Measurements from ENCODE around the gene SV2C. TPM values are rescaled to one million over a fixed set of nuclear protein-coding genes. Genes with fewer than 3 reads are reported as not detected.

The SV2C gene
- polyA plus RNA-seq, 1 donor (not counting 4 experiments of a cell fraction or from before 2014, with no cell fraction given), result 0.34 TPM

DNA sequence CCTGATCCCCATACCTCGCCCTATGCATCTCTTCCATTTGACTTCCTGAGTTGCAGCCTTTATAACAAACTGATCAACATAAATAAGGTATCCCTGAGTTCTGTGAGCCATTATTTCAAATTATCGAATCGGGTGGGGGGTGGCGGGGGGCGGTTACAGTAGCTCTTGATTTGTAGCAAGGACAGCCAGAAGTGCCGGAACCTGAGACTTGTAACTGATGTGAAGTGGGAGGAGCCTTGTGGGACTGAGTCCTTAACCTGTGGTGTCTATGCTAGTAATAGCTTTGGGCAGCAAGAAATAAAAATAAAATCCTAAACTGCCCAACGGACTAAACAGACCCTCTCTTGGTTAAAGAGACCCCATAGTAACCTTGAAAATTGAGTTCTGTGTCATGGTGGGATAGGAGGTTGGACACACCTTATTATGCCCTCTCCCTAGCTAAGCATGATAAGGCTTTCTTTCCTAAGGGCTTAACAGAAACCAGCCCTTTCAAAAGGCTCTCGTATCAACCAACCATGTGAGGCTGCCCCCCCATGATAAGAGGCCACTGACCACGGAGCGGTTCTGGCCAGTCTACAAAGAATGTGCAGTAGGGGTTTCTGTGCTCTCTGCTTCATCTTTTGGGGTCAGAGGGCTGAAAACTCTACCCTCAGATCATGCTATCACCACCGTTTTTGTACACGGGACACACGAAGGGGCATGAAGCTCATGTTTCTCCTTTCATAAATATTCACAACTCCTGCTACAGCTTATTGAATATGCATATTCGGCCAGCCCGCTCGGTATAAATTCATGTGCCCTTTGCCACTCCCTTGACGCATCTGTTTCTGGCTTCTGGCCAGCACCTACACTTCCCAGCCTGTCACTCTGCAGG, 280.4 kb downstream of the SV2C start:
- Histone ChIP-seq H3K9me1 (ENCODE audit: control insufficient read depth, extremely low read depth, insufficient read depth, low read length) (no peaks in the 10 kb centered on the region), H2AFZ (ENCODE audit: control insufficient read depth, low read length) (no peak overlapping the region), H3K36me3 (ENCODE audit: control insufficient read depth in 2 of 2, extremely low read depth in 1 of 2, insufficient read depth in 2 of 2, low read length in 2 of 2) (no peaks in the 10 kb centered on the region), H3K27ac (ENCODE audit: control insufficient read depth, insufficient read depth, low read length) (no peak overlapping the region), H3K9ac (ENCODE audit: control insufficient read depth, extremely low read depth, insufficient read depth, low read length) (no peak overlapping the region), H3K4me1 (ENCODE audit: control insufficient read depth, extremely low read depth, insufficient read depth, low read length) (peaks cover 2% of the 10 kb centered on the region), H3K27me3 (ENCODE audit: control insufficient read depth, extremely low read depth, insufficient read depth, low read length) (no peaks in the 10 kb centered on the region), H3K4me2 (ENCODE audit: control insufficient read depth, extremely low read depth, insufficient read depth, low read depth, low read length) (no peak overlapping the region), H3K9me3 (ENCODE audit: control insufficient read depth, low read depth, low read length) (no peaks in the 10 kb centered on the region), H3K4me3 (ENCODE audit: control insufficient read depth in 2 of 3, extremely low read depth in 1 of 3, insufficient read depth in 2 of 3, low read depth in 1 of 3, low read length in 3 of 3) (no peak overlapping the region), H3K79me2 (ENCODE audit: control insufficient read depth, insufficient read depth, low read length) (no peaks in the 10 kb centered on the region), H4K20me1 (ENCODE audit: control insufficient read depth, extremely low read depth, insufficient read depth, low read length) (no peaks in the 10 kb centered on the region)
- dilution Hi-C loops (cut with MboI; ENCODE audit: extremely low pct_ligation_motif_present, low sequenced_read_pairs), result no loop called here
- no peak for TF ChIP-seq CTCF (optimal IDR thresholded peaks at IDR 0.05 in 1 of 3, IDR thresholded peaks at IDR 0.05 in 1 of 3, conservative IDR thresholded peaks at IDR 0.05 in 1 of 3; ENCODE audit: extremely low read depth in 1 of 3, insufficient read depth in 2 of 3, low read length in 3 of 3)
- no peak for FAIRE-seq
- no peak for DNase-seq (ENCODE audit: low read depth, low spot score)

GRCh38 chr5:76364226-76364589, 281.0 kb downstream of the SV2C start:
- Histone ChIP-seq H3K9ac (ENCODE audit: control insufficient read depth, extremely low read depth, insufficient read depth, low read length) (no peak overlapping the region), H2AFZ (ENCODE audit: control insufficient read depth, low read length) (no peak overlapping the region), H3K36me3 (ENCODE audit: control insufficient read depth in 2 of 2, extremely low read depth in 1 of 2, insufficient read depth in 2 of 2, low read length in 2 of 2) (no peaks in the 10 kb centered on the region), H4K20me1 (ENCODE audit: control insufficient read depth, extremely low read depth, insufficient read depth, low read length) (no peaks in the 10 kb centered on the region), H3K27ac (ENCODE audit: control insufficient read depth, insufficient read depth, low read length) (no peak overlapping the region), H3K4me2 (ENCODE audit: control insufficient read depth, extremely low read depth, insufficient read depth, low read depth, low read length) (no peak overlapping the region), H3K9me1 (ENCODE audit: control insufficient read depth, extremely low read depth, insufficient read depth, low read length) (no peaks in the 10 kb centered on the region), H3K4me3 (ENCODE audit: control insufficient read depth in 2 of 3, extremely low read depth in 1 of 3, insufficient read depth in 2 of 3, low read depth in 1 of 3, low read length in 3 of 3) (no peak overlapping the region), H3K9me3 (ENCODE audit: control insufficient read depth, low read depth, low read length) (no peaks in the 10 kb centered on the region), H3K27me3 (ENCODE audit: control insufficient read depth, extremely low read depth, insufficient read depth, low read length) (no peaks in the 10 kb centered on the region), H3K79me2 (ENCODE audit: control insufficient read depth, insufficient read depth, low read length) (no peaks in the 10 kb centered on the region), H3K4me1 (ENCODE audit: control insufficient read depth, extremely low read depth, insufficient read depth, low read length) (peaks cover 2% of the 10 kb centered on the region)
- no peak for TF ChIP-seq CTCF (optimal IDR thresholded peaks at IDR 0.05 in 1 of 3, IDR thresholded peaks at IDR 0.05 in 1 of 3, conservative IDR thresholded peaks at IDR 0.05 in 1 of 3; ENCODE audit: extremely low read depth in 1 of 3, insufficient read depth in 2 of 3, low read length in 3 of 3)
- no peak for TF ChIP-seq EZH2 (IDR thresholded peaks at IDR 0.05; ENCODE audit: low read length)
- FAIRE-seq, result no peak
- DNase-seq (ENCODE audit: low read depth, low spot score), result no peak
- dilution Hi-C loops (cut with MboI; ENCODE audit: extremely low pct_ligation_motif_present, low sequenced_read_pairs), result no loop called here

All from keratinocyte (primary cell).